Liver (tissue), 3 donors: ENCODE data around the gene MYO1B.

ENCODE experiments used
- FOXA1 ChIP-seq: IDR thresholded peaks from 2 replicates; pipeline ENCODE4 v1.6.1; 2016; ENCODE audit warnings: antibody characterized with exemption
- GABPA ChIP-seq, 2 donors: IDR thresholded peaks in 1 of 2; conservative IDR thresholded peaks in 1 of 2; 2 replicates each; pipeline ENCODE4 v1.6.1; 2016; ENCODE audit warnings: antibody characterized with exemption in 2 of 2, mild to moderate bottlenecking in 1 of 2, moderate library complexity in 1 of 2
- HNF4A ChIP-seq, 2 donors: conservative IDR thresholded peaks; 2 replicates each; pipeline ENCODE4 v1.6.1; 2016; ENCODE audit warnings: antibody characterized with exemption in 2 of 2, mild to moderate bottlenecking in 2 of 2
- JUND ChIP-seq, 2 donors: IDR thresholded peaks; 2 replicates each; pipeline ENCODE4 v1.6.1; 2016; ENCODE audit warnings: antibody characterized with exemption in 2 of 2
- NR2F2 ChIP-seq: IDR thresholded peaks from 2 replicates; pipeline ENCODE4 v1.6.1; 2016; ENCODE audit warnings: antibody characterized with exemption
- RAD21 ChIP-seq, 2 donors: IDR thresholded peaks; 2 replicates each; pipeline ENCODE4 v1.6.1; 2016; ENCODE audit warnings: antibody characterized with exemption in 2 of 2, mild to moderate bottlenecking in 2 of 2
- RXRA ChIP-seq, 2 donors: IDR thresholded peaks; 2 replicates each; pipeline ENCODE4 v1.6.1; 2017 to 2018; ENCODE audit warnings: antibody characterized with exemption in 2 of 2, mild to moderate bottlenecking in 1 of 2
- SP1 ChIP-seq: IDR thresholded peaks from 2 replicates; pipeline ENCODE4 v1.6.1; 2018; ENCODE audit warnings: antibody characterized with exemption, mild to moderate bottlenecking
- TAF1 ChIP-seq: conservative IDR thresholded peaks from 2 replicates; pipeline ENCODE4 v1.6.1; 2016; ENCODE audit warnings: antibody characterized with exemption, mild to moderate bottlenecking
- YY1 ChIP-seq: IDR thresholded peaks from 2 replicates; pipeline ENCODE4 v1.6.1; 2016; ENCODE audit warnings: antibody characterized with exemption, mild to moderate bottlenecking
- TF ChIP-seq, protein P1 (sequence below): fragments of 150-350 bp; IDR thresholded peaks from 2 replicates; pipeline ENCODE4 v1.5.1; 2017; ENCODE audit warnings: improper control_type of control experiment, low read depth, low read length; ENCODE audit not compliant: missing input control
- TF ChIP-seq, protein P2 (sequence below): IDR thresholded peaks from 2 replicates; pipeline ENCODE4 v1.6.1; 2016; ENCODE audit warnings: antibody characterized with exemption, mild to moderate bottlenecking
- TF ChIP-seq, protein P3 (sequence below): IDR thresholded peaks from 2 replicates; pipeline ENCODE4 v1.6.1; 2016; ENCODE audit warnings: antibody characterized with exemption
- TF ChIP-seq, protein P4 (sequence below): IDR thresholded peaks from 2 replicates; pipeline ENCODE4 v1.6.1; 2016; ENCODE audit warnings: antibody characterized with exemption
- donor health status: healthy.
- donor health status: healthy.

DNA sequence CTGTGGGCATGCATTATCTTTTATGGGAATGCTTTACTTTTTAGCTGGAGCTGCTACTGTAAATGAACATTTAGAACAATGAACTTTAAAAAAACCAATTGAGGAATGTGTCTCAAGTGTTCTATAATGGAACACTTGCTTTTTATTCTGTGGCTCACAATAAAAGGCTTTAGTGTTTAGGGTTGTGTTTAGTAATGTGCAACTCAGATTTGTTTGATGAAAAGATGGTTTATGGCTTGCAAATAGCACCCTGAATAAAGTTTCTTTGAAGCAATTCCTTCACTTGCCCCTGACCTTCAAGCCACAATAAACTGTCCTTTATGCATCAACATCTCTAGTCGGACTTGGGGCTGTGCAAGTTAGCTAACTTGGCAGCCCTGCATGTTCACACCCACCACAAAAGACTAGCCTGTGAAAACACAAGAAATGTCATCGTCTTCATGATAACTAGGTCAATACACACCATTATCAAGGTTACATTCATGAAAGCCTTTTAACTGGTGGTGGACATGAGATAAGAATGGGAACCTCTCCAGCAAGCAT, 98.7 kb downstream of the MYO1B start:
- TF ChIP-seq, protein P1, sequence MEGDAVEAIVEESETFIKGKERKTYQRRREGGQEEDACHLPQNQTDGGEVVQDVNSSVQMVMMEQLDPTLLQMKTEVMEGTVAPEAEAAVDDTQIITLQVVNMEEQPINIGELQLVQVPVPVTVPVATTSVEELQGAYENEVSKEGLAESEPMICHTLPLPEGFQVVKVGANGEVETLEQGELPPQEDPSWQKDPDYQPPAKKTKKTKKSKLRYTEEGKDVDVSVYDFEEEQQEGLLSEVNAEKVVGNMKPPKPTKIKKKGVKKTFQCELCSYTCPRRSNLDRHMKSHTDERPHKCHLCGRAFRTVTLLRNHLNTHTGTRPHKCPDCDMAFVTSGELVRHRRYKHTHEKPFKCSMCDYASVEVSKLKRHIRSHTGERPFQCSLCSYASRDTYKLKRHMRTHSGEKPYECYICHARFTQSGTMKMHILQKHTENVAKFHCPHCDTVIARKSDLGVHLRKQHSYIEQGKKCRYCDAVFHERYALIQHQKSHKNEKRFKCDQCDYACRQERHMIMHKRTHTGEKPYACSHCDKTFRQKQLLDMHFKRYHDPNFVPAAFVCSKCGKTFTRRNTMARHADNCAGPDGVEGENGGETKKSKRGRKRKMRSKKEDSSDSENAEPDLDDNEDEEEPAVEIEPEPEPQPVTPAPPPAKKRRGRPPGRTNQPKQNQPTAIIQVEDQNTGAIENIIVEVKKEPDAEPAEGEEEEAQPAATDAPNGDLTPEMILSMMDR = no peak
- TF ChIP-seq RXRA (IDR thresholded peaks at IDR 0.05) (no peak), RAD21 (IDR thresholded peaks at IDR 0.05) (no peak), SP1 (no peak), TAF1 (no peak), JUND (IDR thresholded peaks at IDR 0.05) (no peak), YY1 (no peak), FOXA1 (no peak), GABPA (IDR thresholded peaks at IDR 0.05 in 1 of 2, conservative IDR thresholded peaks at IDR 0.05 in 1 of 2) (no peak), HNF4A (conservative IDR thresholded peaks at IDR 0.05) (no peak), NR2F2 (no peak)
- TF ChIP-seq, protein P2, sequence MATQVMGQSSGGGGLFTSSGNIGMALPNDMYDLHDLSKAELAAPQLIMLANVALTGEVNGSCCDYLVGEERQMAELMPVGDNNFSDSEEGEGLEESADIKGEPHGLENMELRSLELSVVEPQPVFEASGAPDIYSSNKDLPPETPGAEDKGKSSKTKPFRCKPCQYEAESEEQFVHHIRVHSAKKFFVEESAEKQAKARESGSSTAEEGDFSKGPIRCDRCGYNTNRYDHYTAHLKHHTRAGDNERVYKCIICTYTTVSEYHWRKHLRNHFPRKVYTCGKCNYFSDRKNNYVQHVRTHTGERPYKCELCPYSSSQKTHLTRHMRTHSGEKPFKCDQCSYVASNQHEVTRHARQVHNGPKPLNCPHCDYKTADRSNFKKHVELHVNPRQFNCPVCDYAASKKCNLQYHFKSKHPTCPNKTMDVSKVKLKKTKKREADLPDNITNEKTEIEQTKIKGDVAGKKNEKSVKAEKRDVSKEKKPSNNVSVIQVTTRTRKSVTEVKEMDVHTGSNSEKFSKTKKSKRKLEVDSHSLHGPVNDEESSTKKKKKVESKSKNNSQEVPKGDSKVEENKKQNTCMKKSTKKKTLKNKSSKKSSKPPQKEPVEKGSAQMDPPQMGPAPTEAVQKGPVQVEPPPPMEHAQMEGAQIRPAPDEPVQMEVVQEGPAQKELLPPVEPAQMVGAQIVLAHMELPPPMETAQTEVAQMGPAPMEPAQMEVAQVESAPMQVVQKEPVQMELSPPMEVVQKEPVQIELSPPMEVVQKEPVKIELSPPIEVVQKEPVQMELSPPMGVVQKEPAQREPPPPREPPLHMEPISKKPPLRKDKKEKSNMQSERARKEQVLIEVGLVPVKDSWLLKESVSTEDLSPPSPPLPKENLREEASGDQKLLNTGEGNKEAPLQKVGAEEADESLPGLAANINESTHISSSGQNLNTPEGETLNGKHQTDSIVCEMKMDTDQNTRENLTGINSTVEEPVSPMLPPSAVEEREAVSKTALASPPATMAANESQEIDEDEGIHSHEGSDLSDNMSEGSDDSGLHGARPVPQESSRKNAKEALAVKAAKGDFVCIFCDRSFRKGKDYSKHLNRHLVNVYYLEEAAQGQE = no peak
- TF ChIP-seq, protein P3, sequence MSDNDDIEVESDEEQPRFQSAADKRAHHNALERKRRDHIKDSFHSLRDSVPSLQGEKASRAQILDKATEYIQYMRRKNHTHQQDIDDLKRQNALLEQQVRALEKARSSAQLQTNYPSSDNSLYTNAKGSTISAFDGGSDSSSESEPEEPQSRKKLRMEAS = no peak
- TF ChIP-seq, protein P4, sequence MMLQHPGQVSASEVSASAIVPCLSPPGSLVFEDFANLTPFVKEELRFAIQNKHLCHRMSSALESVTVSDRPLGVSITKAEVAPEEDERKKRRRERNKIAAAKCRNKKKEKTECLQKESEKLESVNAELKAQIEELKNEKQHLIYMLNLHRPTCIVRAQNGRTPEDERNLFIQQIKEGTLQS = no peak
